ENCODE results near the gene PARP9.
A peak's percentile ranks its signal among the peaks of the same experiment; 100 is the strongest.

PARP9 gene

GRCh38 chr3:122514123-122515019, 49.7 kb downstream of the PARP9 start, which contains the start of gene KPNA1:
KPNA1 (minus strand) TSS chr3:122514939; CDS start chr3:122496565, 18,374 bp downstream.
- H4K20me1 ChIP-seq (ENCODE audit: low read depth, low read length) = peaks cover 30% of the 10 kb centered on the region
- peak within 1 kb of the TSS; percentile 81 for H3K4me3 ChIP-seq (ENCODE audit: insufficient read depth, low read length, poor library complexity, severe bottlenecking)
- H2AFZ ChIP-seq (ENCODE audit: low read depth, low read length, severe bottlenecking) = peak within 1 kb of the TSS; percentile 100
- TF ChIP-seq, protein P1, sequence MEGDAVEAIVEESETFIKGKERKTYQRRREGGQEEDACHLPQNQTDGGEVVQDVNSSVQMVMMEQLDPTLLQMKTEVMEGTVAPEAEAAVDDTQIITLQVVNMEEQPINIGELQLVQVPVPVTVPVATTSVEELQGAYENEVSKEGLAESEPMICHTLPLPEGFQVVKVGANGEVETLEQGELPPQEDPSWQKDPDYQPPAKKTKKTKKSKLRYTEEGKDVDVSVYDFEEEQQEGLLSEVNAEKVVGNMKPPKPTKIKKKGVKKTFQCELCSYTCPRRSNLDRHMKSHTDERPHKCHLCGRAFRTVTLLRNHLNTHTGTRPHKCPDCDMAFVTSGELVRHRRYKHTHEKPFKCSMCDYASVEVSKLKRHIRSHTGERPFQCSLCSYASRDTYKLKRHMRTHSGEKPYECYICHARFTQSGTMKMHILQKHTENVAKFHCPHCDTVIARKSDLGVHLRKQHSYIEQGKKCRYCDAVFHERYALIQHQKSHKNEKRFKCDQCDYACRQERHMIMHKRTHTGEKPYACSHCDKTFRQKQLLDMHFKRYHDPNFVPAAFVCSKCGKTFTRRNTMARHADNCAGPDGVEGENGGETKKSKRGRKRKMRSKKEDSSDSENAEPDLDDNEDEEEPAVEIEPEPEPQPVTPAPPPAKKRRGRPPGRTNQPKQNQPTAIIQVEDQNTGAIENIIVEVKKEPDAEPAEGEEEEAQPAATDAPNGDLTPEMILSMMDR (IDR thresholded peaks at IDR 0.05; ENCODE audit: insufficient read depth, low read length, poor library complexity, severe bottlenecking) = no peak
- TF ChIP-seq EZH2phosphoT487 (conservative IDR thresholded peaks at IDR 0.05; ENCODE audit: low read length) = no peak
- H3K27me3 ChIP-seq (ENCODE audit: low read length) = no peaks in the 10 kb centered on the region
- H3K4me2 ChIP-seq (ENCODE audit: low read depth, low read length, poor library complexity, severe bottlenecking) = peak within 1 kb of the TSS; percentile 85
- no peaks in the 10 kb centered on the region for H3K9me3 ChIP-seq (ENCODE audit: insufficient read depth, low read length)
- H3F3A ChIP-seq (ENCODE audit: insufficient read depth) = no peaks in the 10 kb centered on the region
- peak within 1 kb of the TSS; percentile 90 for H3K9ac ChIP-seq (ENCODE audit: low read length)
- H3K36me3 ChIP-seq (ENCODE audit: low read length) = no peaks in the 10 kb centered on the region
- peaks cover 48% of the 10 kb centered on the region for H3K79me2 ChIP-seq (ENCODE audit: insufficient read depth, low read length)
- no peaks in the 10 kb centered on the region for H3K9me2 ChIP-seq (replicated peaks; ENCODE audit: insufficient read depth, low read length)
- H3K27ac ChIP-seq (ENCODE audit: low read depth, low read length) = peak within 1 kb of the TSS; percentile 78

- no peaks in the 10 kb centered on the region for H3K9me3 ChIP-seq (ENCODE audit: insufficient read depth, low read length)
- H3K4me3 ChIP-seq (ENCODE audit: insufficient read depth, low read length, poor library complexity, severe bottlenecking) = peak overlapping the region; percentile 81
- H3K27ac ChIP-seq (ENCODE audit: low read depth, low read length) = no peak overlapping the region; the same call in 1 of the 2 replicates
- H3K9me2 ChIP-seq (replicated peaks; ENCODE audit: insufficient read depth, low read length) = no peaks in the 10 kb centered on the region
- peak overlapping the region; percentile 90 for H3K9ac ChIP-seq (ENCODE audit: low read length)
- no peaks in the 10 kb centered on the region for H3F3A ChIP-seq (ENCODE audit: insufficient read depth)
- peaks cover 56% of the 10 kb centered on the region for H3K79me2 ChIP-seq (ENCODE audit: insufficient read depth, low read length)
- H2AFZ ChIP-seq (ENCODE audit: low read depth, low read length, severe bottlenecking) = no peak overlapping the region
- H3K4me2 ChIP-seq (ENCODE audit: low read depth, low read length, poor library complexity, severe bottlenecking) = peak overlapping the region; percentile 85
- peaks cover 31% of the 10 kb centered on the region for H4K20me1 ChIP-seq (ENCODE audit: low read depth, low read length)
- no peaks in the 10 kb centered on the region for H3K27me3 ChIP-seq (ENCODE audit: low read length)
- TF ChIP-seq, protein P1 (IDR thresholded peaks at IDR 0.05; ENCODE audit: insufficient read depth, low read length, poor library complexity, severe bottlenecking) = no peak
- TF ChIP-seq EZH2phosphoT487 (conservative IDR thresholded peaks at IDR 0.05; ENCODE audit: low read length) = no peak
- H3K36me3 ChIP-seq (ENCODE audit: low read length) = no peaks in the 10 kb centered on the region
These were observed 50.5 kb downstream of the PARP9 start for GRCh38 chr3:122513386-122514122.

GRCh38 chr3:122512284-122512683, 51.8 kb downstream of the PARP9 start:
- no peak for TF ChIP-seq EZH2phosphoT487 (conservative IDR thresholded peaks at IDR 0.05; ENCODE audit: low read length)
- TF ChIP-seq, protein P1 (IDR thresholded peaks at IDR 0.05; ENCODE audit: insufficient read depth, low read length, poor library complexity, severe bottlenecking) = no peak
- no peaks in the 10 kb centered on the region; the same call in 1 of the 2 replicates for H3K36me3 ChIP-seq (ENCODE audit: low read length)
- no peaks in the 10 kb centered on the region for H3K9me3 ChIP-seq (ENCODE audit: insufficient read depth, low read length)
- no peak overlapping the region for H3K4me3 ChIP-seq (ENCODE audit: insufficient read depth, low read length, poor library complexity, severe bottlenecking)
- no peak overlapping the region for H3K4me2 ChIP-seq (ENCODE audit: low read depth, low read length, poor library complexity, severe bottlenecking)
- no peak overlapping the region for H3K9ac ChIP-seq (ENCODE audit: low read length)
- H3K79me2 ChIP-seq (ENCODE audit: insufficient read depth, low read length) = peaks cover 69% of the 10 kb centered on the region
- no peak overlapping the region for H3K27ac ChIP-seq (ENCODE audit: low read depth, low read length)
- H4K20me1 ChIP-seq (ENCODE audit: low read depth, low read length) = peaks cover 34% of the 10 kb centered on the region
- no peaks in the 10 kb centered on the region for H3K9me2 ChIP-seq (replicated peaks; ENCODE audit: insufficient read depth, low read length)
- no peak overlapping the region for H2AFZ ChIP-seq (ENCODE audit: low read depth, low read length, severe bottlenecking)
- no peaks in the 10 kb centered on the region for H3K27me3 ChIP-seq (ENCODE audit: low read length)
- H3F3A ChIP-seq (ENCODE audit: insufficient read depth) = no peaks in the 10 kb centered on the region
